ENCODE data around the gene SLC16A3.
"Not testable (repeated sequence)": the region's sequence is repeated elsewhere in the genome, so short reads cannot be mapped to it uniquely, and the experiment has no call there.

The SLC16A3 gene

DNA sequence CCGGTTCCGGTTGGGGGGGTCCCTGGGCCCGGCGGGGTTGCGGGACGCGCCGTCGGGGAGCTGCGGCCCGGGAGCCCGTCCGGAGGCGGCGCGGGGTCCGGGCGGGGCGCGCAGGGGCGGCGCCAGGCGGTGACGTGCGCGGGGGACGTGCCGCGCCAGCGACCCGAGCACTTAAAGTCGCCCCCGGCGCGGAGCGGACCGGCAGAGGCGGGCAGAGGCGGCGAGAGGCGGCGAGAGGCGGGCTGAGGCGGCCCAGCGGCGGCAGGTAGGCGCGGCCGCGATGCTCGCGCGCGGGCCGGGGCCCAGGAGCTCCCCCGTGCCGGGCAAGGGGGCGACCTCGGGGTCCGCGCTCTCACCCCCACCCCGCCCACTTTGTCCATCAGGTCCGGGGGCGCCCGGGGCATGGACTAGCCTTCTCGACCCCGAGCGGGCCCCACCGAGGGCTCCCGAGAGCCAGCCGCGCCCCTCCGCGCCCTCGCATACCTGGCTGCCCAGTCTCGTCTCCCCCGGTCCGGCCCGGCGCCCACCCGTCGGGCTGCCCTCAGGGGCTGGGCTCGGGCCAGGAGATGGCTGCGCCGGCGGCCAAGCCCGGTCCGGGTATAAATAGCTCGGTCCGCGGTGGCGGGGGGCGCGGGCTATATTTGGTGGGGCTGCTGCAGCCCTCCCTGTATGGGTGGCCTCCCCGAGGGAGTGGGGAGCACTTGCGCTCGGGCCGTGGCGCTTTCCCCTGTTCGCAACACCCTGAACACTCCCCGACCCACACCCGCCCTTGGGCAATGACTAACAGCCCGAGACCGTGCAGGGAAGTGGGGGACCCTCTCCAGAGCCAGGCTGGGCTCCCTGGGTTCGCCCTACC is at the start of gene SLC16A3:
Gene SLC16A3, plus strand, starts transcription at position 201 of the 856 bp plus-strand sequence. CDS start 6,967 bp downstream, outside the sequence.
- DNase-seq, result peak; percentile 77

DNA sequence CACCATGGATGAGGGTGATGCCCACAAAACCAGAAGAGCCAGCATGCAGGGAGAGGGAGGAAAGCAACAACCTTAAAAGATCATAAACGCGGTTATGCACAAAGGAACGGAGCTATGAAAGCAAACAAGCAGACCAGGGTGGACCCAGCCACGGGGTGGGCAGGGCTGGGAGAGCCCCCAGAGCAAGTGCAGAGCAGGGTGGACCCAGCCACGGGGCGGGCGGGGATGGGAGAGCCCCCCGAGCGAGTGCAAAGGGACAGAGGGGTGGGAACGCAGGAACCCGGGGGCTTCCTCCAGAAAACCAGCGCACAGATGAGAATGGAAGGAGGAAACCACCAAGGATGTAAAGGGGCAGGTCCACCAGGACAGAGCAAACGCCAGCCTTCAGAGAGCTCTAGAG is 49.4 kb upstream of the SLC16A3 start:
- DNase-seq, result no peak

DNA sequence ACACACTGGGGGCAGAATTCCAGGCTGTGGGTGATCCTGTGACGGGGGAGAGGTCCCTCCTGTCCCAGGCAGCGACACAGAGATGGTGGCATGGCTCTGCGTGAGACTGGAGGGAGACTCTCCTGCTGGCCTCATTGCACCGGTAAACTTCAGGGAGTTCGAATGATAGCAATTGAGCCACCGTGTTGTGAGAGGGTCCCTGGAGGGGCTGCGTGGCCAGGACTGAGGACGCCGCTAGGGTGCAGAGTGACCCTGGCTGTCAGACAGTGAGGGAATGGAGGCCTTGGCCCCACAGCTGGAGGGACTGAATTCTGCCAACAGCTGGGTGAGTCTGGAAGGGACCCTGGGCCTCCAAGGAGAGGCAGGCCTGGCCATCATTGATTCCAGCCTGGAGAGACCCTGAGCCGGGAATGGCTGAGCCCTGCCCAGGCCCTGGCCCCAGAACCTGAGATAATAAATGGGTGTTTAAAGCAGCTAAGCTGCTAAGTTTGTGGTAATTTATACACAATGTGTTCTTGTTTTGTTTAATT is 48.8 kb upstream of the SLC16A3 start:
- DNase-seq, result no peak

DNA sequence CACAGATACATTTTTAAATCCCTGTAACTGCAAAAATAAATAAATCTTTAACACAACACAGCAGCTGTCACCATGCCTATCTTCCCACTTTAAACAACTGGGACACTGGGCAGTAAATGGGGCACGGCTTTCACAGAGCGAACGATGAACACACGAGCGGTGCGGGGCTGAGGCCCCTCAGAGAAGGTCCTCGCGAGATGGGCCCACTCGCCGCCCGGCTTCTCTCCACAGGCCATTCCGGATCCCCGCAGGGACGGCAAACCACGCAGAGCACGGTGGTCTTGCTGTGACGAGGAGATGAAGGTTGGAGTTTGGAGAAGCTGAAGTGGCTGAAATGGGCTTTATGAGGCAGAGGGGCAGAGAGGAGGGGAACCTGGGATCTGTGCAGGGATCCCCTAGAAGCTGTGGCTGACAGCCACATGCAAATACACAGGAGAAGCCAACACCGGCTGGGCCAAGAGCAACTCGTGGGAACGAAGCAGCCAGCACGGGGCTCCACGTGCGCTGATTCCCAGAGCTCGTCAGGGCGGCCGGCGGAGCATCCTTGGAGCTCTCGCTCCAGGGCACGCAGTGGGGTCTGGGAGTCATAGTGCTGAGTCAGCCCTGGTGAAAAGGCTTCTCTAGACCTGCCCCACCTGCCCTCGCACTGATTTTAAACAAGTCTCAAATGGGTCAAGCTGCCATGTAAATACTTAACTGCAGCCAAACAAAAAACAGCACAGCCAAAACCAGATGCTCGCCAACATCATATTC is 47.9 kb upstream of the SLC16A3 start:
- DNase-seq, result no peak

DNA sequence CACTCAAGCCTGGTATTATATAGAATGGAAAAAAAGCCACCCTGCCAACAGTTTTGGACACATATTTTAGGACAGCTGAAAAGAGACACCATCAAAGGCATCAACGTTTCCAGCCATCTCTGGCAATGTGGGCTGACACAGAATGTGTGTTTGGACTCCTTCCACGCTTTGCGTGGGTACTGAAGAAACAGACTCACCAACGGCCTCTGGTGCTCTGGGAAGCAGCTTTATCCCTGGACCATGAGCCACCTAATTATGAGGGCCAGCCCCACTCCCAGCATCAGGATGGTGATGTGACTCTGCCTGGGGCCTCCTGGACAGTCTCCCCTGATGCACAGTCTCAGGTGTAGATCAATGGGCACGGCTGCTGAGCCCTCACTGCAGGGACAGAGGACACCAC is 44.1 kb upstream of the SLC16A3 start:
- DNase-seq, result no peak

DNA sequence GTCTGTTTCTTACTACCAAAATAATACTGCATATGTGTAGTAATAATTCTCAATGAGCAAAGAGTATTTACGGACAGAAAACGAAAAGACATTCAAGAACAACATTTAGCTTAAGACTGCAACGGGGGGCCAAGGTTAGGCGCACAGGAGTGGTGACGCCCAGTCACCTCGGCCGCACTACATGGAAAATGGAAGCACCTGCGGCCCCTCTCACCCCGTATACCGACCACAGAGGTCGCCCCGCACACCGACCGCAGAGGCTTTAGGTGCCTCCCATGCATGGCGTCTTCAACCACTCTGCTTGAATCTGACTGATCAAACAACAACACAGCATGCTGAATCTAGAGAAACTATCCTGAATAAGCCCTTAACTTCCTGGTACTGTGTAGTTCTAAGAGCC is 42.6 kb upstream of the SLC16A3 start:
- no peak for DNase-seq

DNA sequence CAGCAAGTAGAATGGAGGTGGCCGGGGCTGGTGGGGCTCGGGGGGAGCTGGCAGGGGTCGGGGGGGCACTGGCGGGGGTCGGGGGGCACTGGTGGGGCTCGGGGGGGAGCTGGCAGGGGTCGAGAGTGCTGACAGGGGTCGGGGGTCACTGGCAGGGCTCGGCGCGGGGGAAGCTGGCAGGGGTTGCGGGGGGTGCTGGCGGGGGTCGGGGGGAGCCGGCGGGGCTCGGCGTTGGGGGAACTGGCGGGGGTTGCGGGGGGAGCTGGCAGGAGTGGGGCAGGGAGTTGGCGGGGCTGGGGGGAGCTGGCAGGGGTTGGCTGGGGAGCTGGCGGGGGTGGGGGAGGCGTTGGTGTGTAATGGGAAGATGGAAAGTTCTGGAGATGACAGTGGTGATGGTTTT is 41.3 kb upstream of the SLC16A3 start:
- no peak for DNase-seq

DNA sequence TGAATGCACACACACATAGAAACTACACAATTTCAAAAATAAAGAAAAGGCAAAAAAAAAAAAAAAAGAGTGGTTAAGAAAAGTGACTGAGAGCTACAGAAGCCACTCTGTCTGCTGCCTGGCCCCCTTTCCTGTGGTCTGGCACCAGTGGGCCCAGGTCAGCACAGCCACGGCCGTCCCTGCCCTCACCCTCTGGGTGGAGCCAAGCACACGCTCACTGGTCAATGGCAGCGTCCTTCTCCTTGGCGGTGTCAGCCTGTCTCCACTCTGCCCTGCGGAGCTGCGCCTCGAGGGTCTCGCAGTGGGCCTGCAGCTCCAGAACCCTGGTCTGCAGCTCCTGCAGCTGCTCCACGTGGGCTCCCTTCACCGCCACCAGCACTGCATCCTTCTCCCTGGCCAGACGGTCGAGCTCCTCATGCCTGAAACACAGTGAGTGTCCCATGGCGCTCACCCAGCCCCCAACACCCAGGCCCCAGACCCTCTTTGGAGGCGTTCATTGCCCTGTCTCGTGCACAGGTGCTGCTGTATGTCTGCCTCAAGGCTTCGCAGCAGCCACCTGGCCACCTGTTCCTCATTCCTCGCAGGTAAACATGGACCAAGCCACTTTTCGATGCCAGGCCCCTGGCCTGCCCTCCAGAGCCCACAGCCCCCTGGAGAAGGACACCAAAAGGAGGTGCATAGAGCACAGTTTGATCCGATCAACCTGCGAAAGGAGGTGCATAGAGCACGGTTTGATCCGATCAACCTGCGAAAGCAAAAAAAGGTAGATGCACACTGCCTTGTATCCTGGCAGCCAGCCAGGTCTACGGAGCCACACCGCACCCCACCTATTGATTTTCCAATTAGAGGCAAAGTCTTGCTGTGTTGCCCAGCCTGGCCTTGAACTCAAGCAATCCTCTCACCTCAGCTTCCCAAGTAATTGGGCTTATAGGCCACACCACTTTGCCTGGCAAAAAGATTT is 40.6 kb upstream of the SLC16A3 start:
- no peak for DNase-seq

DNA sequence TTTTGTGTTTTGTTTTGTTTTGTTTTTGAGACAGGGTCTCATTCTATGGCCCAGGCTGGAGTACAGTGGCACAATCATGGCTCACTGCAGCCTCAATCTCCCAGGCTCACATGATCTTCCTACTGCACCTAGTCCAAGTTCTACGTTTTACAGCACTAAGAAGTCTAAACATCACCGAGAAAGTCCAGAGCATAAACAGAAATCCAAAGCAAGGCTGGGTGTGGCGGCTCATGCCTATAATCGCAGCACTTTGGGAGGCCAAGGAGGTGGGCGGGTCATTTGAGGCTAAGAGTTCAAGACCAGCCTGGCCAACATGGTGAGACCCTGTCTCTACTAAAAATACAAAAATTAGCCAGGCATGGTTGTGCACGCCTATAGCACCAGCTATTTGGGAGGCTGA is 35.8 kb upstream of the SLC16A3 start:
- not testable (repeated sequence) for DNase-seq

DNA sequence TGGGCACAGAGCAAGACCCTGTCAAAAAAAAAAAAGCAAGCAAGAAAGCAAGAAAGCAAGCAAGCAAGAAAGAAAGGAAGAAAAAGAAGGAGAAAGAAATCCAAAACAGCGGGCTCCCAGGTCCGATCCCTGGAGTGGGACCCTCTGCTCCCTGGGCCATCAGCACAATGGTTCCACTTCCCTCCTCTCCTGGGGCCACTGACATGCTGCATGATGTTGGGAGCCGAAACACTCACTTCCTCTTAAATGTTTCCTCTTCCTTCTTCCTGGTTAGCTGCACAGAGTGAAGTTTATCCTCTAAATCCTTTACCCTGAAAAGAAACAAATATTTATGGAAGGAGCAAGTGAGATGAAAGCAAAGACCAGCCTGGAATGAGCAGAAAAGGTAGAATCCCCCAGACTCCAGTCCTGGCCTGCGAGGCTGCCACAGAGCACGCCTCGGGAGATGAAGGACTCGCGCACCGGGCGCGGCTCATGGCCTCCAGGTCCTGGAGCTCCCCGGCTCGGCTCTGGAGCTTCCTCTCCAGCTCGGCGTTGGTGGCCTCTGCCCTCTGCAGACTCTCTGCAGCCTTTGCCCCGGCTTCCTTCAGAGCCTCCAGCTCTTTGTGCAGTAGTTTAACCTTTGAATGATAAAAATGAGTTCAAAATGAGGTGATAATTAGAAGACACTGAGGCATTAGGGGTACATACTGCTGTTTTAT is 35.2 kb upstream of the SLC16A3 start:
- no peak for DNase-seq

DNA sequence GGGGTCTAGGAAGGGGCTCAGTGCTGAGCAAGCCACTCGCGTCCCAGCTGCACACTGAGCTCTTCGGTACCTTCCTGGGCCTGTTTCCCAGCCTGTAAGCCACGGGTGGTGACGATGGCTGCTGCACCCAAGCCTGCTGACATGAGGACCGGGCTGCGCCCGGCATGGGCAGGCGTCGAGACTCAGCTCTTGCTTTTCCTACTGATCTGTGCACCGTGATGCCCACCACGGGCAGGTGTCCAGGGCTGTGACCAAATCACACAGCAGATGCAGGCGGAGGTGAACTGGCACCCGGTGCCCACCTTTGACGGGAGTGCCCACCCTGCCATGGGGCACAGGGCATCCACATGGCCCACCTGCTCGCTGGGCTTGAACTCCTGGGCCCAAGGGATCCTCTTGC is 34.1 kb upstream of the SLC16A3 start:
- no peak for DNase-seq

DNA sequence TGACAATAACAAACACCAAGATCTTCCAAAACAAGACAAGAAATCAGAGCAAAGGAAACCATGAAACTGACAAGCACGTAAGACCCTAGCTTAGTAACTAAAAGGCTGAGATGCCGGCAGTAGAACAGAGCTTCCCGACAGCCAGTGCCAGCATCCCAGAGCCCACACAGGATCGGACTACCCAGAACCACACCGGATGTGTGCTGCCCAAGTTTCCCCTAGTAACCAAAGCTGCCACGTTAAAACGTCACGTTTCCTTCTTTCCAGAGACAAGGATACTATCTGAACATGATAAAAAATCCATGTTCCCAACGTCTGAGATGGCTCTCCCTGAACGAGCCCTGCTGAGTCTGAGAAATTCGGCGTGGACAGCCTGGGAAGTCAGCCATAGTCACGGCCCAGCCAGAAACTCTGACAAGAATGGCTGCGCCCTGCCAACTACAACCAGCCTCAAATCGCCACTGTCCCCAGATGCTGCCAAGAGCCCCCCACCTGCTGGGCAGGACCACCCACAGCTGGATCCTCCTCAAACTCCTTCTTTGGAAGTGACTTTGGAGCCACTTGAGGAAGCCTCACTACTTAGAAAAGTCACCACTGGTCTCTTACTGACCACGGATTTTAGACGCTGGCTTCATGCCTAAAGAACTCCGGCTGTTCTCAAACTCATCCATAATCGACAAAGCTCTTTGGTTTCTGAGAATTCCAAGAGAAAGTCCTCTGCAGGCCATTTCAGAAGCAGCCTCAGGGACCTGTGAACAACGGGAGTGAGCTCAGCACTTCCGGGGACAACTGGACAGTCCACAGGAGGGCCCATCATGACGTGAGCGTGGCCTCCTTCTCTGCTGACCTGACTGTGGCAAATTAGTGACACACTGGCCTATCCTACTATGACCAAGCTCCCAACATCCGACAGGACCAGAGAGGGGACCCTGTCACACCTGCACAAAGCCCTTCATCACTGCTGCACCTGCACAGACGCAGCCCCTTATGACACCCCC is 32.9 kb upstream of the SLC16A3 start:
- no peak for DNase-seq

DNA sequence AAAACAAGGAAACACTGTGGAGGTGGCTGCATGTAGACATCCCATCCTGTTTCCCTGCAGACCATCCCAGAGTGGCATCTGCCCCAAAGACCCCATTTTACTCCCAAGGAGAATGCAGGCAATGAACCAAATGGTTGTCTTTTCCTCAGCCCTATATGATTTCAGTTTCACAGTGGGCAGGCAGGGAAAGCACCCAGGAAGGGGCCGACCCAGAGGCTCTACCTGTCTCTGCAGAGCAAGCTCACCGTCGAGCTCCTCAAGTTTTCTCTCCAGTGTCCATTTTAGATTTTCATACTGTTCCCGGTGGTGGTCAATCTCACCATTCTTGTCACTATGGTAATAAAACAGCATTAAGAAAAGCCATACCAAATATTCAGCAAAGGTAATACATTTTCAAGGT is 30.8 kb upstream of the SLC16A3 start:
- DNase-seq, result no peak

DNA sequence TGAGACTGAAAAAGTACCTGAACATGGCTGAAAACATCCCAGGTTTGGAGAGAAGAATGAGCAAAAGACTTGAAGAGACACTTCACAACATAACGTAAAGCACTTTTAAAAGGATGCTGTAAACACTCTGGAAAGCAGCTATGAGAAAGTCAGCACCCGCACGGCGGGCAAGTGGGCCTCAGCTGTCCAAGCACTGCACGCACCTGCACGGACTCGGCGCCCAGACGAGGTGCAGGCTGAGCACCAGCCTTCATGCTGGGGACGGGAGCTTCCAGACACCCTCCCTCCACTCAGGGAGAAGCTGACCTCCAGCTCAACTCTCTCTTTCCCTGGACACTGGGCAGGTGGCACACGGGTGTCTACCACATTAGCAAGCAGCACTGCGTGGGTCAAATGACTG is 29.3 kb upstream of the SLC16A3 start:
- no peak for DNase-seq

DNA sequence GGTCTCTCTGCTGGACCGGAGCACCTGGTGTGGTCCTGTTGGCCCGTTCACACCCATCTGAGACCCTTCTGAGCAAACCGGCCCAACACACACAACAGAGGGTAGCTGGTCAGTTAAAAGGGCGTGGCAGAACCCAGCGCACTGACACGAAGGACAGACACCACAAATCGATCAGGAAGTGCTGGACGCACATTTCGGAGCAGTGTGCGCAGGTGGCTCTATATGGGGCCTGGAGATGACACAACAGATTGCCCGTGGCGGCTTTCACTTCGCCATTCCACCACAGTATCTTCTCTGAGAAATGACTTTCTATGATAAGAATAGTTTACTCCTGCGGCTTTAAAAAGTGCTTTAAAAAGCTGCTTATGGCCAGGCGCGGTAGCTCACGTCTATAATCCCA is 28.7 kb upstream of the SLC16A3 start:
- no peak for DNase-seq

DNA sequence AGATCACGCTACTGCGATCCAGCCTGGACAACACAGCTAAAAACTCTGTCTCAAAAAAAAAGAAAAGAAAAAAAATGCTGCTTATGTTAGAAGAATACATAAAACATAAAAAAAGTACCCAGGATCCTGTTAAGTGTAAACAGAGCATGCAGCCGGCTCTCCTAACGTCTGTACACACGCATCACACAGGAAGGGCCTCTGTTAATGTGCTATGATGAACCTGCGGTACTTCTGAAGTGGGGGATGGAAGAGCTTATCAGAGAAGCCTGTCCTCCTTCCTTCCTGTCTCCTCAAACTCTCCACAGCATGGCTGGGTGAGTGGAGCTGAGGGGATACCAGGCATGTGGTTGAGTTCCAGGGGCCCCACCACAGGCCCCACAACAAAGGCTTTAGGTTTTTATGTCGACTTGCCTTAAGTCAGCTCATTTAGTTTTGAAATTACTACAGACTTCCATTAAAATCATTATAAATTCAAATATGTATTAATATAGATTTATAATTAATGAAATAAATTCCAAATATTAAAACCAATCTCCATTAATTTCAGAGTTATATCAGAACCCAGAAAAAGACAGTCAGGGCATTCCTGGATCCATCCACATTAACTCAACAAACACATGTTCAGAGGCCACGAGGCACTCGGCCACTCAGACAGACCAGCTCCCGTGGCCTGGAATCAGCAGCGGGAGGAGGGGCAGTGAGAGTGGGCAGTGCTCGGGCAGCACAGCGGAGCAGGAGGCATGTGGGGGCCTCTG is 27.9 kb upstream of the SLC16A3 start:
- DNase-seq, result peak; percentile 87

DNA sequence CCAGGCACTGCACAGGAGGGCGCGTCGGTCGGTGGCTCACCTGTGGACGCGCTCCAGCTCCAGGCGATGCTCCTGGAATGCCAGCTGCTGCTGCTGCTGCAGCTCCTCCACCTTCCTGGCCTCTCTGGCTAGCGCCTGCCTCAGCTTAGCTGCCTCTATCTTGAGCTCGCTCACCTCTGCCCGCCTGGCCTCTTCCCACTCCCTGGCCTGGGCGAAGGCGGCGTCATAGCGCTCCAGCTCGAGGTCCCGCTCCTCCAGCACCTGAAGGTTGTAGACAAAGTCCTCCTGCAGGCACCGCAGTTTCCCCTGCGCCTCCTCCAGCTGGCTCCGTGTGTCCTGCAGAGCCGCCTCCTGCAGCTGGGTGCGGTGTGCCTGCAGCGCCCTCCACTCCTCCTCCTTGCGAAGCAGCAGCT is 27.3 kb upstream of the SLC16A3 start:
- no peak for DNase-seq

DNA sequence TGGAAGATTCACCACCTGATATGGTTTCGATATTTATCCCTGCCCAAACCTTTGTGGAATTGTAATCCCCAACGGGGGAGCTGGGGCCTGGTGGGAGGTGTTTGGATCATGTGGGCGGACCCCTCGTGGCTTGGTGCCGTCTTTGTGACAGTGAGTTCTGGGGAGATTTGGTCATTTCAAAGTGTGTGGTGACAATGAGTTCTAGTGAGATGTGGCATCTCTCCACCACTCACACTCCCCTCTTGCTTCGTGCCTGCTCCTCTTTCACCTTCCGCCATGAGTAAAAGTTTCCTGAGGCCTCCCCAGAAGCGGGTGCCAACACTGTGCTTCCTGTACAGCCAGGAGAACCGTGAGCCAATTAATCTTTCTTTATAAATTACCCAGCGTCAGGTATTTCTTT is 25.9 kb upstream of the SLC16A3 start:
- no peak for DNase-seq

DNA sequence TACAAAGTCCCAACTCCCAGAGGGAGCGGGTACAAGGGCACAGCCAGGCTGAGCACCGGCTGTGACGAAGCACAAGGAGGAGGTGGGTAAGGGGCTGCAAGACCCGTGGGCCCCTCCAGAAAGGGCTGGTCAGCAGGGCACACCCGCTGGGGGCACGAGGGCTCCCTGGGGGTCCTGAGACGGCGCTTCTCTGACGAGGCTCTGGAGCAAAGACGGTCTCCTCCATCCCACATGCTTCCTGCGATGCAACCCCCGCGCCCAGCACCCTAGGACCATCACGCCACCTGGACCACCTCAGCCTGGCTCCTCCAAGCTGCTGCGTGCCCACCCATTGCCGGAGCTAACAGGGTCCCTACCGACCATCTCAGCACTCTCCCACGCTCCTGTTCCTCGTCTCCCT is 24.9 kb upstream of the SLC16A3 start:
- no peak for DNase-seq

Data from CD4-positive, alpha-beta T cell treated with Interleukin-17A for 1 hour (primary cell).